SK-N-SH treated with all-trans-retinoic acid at 6 μM for 48 hours (cell line): ENCODE results near the gene ZNF892.

Experiments used
- RARB ChIP-seq: fragments of 250-450 bp; sonication (Bioruptor Pico); IDR thresholded peaks from 2 replicates; pipeline ENCODE4 v1.8.0; 2021; ENCODE audit warnings: mild to moderate bottlenecking, moderate library complexity
- TOX ChIP-seq: fragments of 250-450 bp; sonication (Bioruptor Pico); IDR thresholded peaks from 2 replicates; pipeline ENCODE4 v1.8.0; 2021; ENCODE audit warnings: mild to moderate bottlenecking, moderate library complexity, borderline replicate concordance
- ZFP30 ChIP-seq: fragments of 450-650 bp; formaldehyde crosslinking; IDR thresholded peaks from 2 replicates; pipeline ENCODE4 v1.5.0; 2022; ENCODE audit warnings: mild to moderate bottlenecking, moderate library complexity
- TF ChIP-seq, protein P1 (sequence below): fragments of 250-450 bp; sonication (Bioruptor Pico); IDR thresholded peaks from 2 replicates; pipeline ENCODE4 v1.8.0; 2020; ENCODE audit warnings: mild to moderate bottlenecking, moderate library complexity, borderline replicate concordance
- TF ChIP-seq, protein P2 (sequence below): fragments of 250-450 bp; sonication (Bioruptor Pico); IDR thresholded peaks from 2 replicates; pipeline ENCODE4 v1.5.1; 2020; ENCODE audit warnings: low read depth, mild to moderate bottlenecking, moderate library complexity

DNA sequence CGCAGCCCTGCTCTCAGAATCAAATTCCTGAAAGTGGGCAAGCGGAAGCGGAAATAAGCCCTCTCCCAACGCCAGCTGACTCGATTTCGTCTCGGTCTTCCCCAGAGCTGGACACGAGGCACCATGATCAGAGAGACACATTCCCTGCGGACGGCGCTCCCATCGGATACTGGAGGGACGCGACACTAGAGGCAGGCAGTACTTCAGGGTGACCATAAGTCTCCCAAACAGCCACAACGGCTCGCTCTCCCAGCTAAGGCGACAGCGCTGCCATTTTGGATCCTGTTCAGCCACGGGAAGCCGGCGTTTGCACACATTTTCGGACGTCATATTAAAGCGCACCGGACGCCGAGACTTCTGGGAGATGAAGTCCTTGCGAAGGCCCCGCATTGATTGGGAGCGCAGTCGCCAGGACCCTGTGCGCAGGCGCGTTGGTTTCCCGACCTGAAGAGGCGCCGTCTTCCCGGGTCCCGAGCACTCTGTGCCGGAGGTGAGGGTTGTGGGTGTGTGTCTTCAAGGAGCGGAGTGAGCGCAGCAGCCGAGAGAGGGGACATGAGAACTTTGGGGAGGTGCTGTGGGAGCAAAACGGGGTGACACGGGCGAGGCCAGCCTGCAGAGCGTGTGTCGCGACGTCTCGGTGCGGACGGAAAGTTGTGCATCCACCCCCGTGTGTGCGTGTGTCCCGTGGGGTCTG lies 41.8 kb upstream of the ZNF892 start, which contains the start of gene ZNF2:
- TF ChIP-seq, protein P1, sequence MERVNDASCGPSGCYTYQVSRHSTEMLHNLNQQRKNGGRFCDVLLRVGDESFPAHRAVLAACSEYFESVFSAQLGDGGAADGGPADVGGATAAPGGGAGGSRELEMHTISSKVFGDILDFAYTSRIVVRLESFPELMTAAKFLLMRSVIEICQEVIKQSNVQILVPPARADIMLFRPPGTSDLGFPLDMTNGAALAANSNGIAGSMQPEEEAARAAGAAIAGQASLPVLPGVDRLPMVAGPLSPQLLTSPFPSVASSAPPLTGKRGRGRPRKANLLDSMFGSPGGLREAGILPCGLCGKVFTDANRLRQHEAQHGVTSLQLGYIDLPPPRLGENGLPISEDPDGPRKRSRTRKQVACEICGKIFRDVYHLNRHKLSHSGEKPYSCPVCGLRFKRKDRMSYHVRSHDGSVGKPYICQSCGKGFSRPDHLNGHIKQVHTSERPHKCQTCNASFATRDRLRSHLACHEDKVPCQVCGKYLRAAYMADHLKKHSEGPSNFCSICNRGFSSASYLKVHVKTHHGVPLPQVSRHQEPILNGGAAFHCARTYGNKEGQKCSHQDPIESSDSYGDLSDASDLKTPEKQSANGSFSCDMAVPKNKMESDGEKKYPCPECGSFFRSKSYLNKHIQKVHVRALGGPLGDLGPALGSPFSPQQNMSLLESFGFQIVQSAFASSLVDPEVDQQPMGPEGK (CRISPR knock-in tag): no peak
- TF ChIP-seq TOX (CRISPR knock-in tag) (no peak), RARB (CRISPR knock-in tag) (no peak), ZFP30 (CRISPR knock-in tag) (no peak)
- TF ChIP-seq, protein P2, sequence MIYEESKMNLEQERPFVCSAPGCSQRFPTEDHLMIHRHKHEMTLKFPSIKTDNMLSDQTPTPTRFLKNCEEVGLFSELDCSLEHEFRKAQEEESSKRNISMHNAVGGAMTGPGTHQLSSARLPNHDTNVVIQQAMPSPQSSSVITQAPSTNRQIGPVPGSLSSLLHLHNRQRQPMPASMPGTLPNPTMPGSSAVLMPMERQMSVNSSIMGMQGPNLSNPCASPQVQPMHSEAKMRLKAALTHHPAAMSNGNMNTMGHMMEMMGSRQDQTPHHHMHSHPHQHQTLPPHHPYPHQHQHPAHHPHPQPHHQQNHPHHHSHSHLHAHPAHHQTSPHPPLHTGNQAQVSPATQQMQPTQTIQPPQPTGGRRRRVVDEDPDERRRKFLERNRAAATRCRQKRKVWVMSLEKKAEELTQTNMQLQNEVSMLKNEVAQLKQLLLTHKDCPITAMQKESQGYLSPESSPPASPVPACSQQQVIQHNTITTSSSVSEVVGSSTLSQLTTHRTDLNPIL (CRISPR knock-in tag): no peak
